ENCODE measurements around the gene CUBN. TPM values are rescaled to one million over a fixed set of nuclear protein-coding genes. Genes with fewer than 3 reads are reported as not detected.

The CUBN gene
- total RNA-seq, 1 experiment from 2014 or later: 0.46 TPM

GRCh38 chr10:16822027-16822426 is 307.6 kb downstream of the CUBN start:
- ChIA-PET POLR2A (interaction anchor here (1.1 kb wide), 1 partner anchor 919 kb away, joined by 6 read pairs; no protein-coding TSS in a partner anchor), CTCF (no interaction called here)
- peaks cover 27% of the 10 kb centered on the region for H3K36me3 Mint-ChIP-seq

GRCh38 chr10:16820421-16820820 is 309.2 kb downstream of the CUBN start:
- H3K4me1 Mint-ChIP-seq: peaks cover 9% of the 10 kb centered on the region
- peaks cover 31% of the 10 kb centered on the region for H3K27me3 Mint-ChIP-seq (ENCODE audit: low read depth)
- DNase-seq (ENCODE audit: low spot score): no peak
- peaks cover 27% of the 10 kb centered on the region for H3K36me3 Mint-ChIP-seq
- H3K4me3 Mint-ChIP-seq: no peak overlapping the region
- POLR2A ChIA-PET: no interaction called here
- TF ChIP-seq GABPB1 (CRISPR knock-in tag; IDR thresholded peaks at IDR 0.05) (no peak), ZNF671 (CRISPR knock-in tag; IDR thresholded peaks at IDR 0.05) (no peak), NFATC4 (CRISPR knock-in tag; IDR thresholded peaks at IDR 0.05) (no peak), RELA (CRISPR knock-in tag; IDR thresholded peaks at IDR 0.05; ENCODE audit: borderline replicate concordance) (no peak)
- CTCF ChIA-PET: interaction anchor here (0.8 kb wide), 1 partner anchor 1999 kb away, joined by 3 read pairs; no protein-coding TSS in a partner anchor
- ATAC-seq: no peak
- no peak overlapping the region for H3K27ac Mint-ChIP-seq
- H3K9me3 Mint-ChIP-seq: peaks cover 37% of the 10 kb centered on the region

More at GRCh38 chr10:16822027-16822426, 307.6 kb downstream of the CUBN start:
- no peak for DNase-seq (ENCODE audit: low spot score)
- ATAC-seq: no peak
- TF ChIP-seq CTCF (IDR thresholded peaks at IDR 0.05): no peak
- no peak for TF ChIP-seq SMAD3 (CRISPR knock-in tag; IDR thresholded peaks at IDR 0.05; ENCODE audit: borderline replicate concordance)
- no peak for TF ChIP-seq ZNF512 (CRISPR knock-in tag; IDR thresholded peaks at IDR 0.05; ENCODE audit: borderline replicate concordance)
- no peak for TF ChIP-seq ETV6 (CRISPR knock-in tag; IDR thresholded peaks at IDR 0.05)
- peaks cover 31% of the 10 kb centered on the region for H3K27me3 Mint-ChIP-seq (ENCODE audit: low read depth)
- H3K27ac Mint-ChIP-seq: no peak overlapping the region
- H3K9me3 Mint-ChIP-seq: peaks cover 37% of the 10 kb centered on the region
- peaks cover 5% of the 10 kb centered on the region for H3K4me1 Mint-ChIP-seq
- no peak overlapping the region for H3K4me3 Mint-ChIP-seq

GRCh38 chr10:16820018-16820417 is 309.6 kb downstream of the CUBN start:
- Mint-ChIP-seq H3K4me1 (peaks cover 9% of the 10 kb centered on the region), H3K4me3 (no peak overlapping the region), H3K9me3 (peaks cover 35% of the 10 kb centered on the region), H3K27ac (no peak overlapping the region), H3K36me3 (peaks cover 27% of the 10 kb centered on the region), H3K27me3 (ENCODE audit: low read depth) (peaks cover 31% of the 10 kb centered on the region)
- CTCF ChIA-PET: interaction anchor here (0.8 kb wide), 1 partner anchor 1999 kb away, joined by 3 read pairs; no protein-coding TSS in a partner anchor
- DNase-seq (ENCODE audit: low spot score): no peak
- TF ChIP-seq ETV6 (CRISPR knock-in tag; IDR thresholded peaks at IDR 0.05): no peak
- TF ChIP-seq MXD4 (CRISPR knock-in tag; IDR thresholded peaks at IDR 0.05; ENCODE audit: borderline replicate concordance): no peak
- no peak for TF ChIP-seq FOXP4 (CRISPR knock-in tag; IDR thresholded peaks at IDR 0.05)
- TF ChIP-seq ZNF232 (CRISPR knock-in tag; IDR thresholded peaks at IDR 0.05): no peak
- TF ChIP-seq OVOL2 (CRISPR knock-in tag; IDR thresholded peaks at IDR 0.05; ENCODE audit: borderline replicate concordance): no peak
- TF ChIP-seq ZNF416 (CRISPR knock-in tag; IDR thresholded peaks at IDR 0.05): no peak
- no peak for TF ChIP-seq FOXP1 (CRISPR knock-in tag; IDR thresholded peaks at IDR 0.05; ENCODE audit: borderline replicate concordance)
- no peak for TF ChIP-seq ATF3 (CRISPR knock-in tag; conservative IDR thresholded peaks at IDR 0.05)
- no peak for TF ChIP-seq JAZF1 (CRISPR knock-in tag; IDR thresholded peaks at IDR 0.05)
- POLR2A ChIA-PET: no interaction called here
- ATAC-seq: no peak

Measured in WTC11 (cell line).